HS-5 (cell line): ENCODE results near the gene ST6GALNAC4.
"Not testable (repeated sequence)": the region's sequence is repeated elsewhere in the genome, so short reads cannot be mapped to it uniquely, and the experiment has no call there.

Experiments
- DNase-seq: peaks from one replicate; pipeline ENCODE4 v3.0.0-alpha.2; 2012; ENCODE audit warnings: low read depth

Gene ST6GALNAC4

DNA sequence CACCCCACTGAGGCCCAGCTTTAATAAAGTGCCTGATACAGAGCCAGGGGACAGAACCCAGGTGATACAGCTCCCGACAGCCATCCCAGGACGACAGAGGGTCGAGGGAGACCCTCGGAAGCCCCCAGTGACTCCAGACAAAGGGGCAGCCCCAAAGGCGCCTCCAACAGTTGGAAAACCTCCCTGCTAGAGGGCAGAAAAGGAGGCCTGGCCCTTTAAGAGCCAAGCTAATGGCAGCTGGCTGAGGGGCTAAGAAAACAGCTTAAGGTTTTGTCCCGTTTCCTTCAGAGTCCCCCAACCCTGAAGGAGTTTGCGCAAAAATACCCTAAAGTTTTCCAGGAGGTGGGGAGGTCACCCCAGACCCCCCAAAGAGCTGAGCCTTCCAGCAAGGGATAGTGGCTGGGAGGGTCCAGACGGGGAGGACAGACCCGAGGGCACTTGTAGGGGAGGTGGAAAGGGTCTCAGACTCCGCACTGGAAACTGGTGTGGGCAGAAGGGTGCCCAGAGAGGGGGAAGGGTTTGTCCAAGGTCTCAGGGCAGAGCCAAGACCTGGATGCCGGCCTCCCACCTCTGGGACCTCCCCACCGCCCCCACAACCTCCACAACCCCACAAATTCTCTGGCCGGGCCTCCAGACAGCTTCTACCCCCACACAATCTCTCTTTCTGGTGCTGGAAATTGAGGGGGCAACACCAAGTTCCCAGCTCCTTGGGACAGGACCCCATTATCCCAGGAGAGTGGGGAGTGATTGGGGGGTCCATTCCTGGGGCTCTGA lies 31.1 kb downstream of the ST6GALNAC4 start:
- no peak for DNase-seq

DNA sequence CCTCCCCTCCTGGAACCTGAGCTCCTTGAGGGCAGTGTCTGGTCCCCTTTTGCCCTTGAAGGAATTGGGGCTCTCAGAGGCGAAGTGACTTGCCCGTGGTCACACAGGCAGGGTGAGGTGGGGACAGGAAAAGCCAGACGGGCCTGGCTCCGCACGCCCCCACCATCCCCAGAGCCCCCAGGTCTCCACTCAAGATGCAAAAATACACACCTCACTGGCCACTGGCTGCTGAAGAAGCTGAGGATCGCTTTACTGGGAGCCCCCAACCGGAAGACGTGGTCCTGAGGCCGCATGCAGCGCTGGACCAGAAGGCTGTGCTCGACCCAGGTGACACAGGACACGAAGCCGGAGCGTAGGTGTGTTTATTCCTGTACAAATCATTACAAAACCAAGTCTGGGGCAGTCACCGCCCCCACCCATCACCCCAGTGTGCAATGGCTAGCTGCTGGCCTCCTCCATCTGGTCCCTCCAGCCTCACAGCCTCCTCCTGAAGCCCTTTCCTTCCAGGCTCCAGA lies 31.8 kb downstream of the ST6GALNAC4 start:
- DNase-seq, result no peak

DNA sequence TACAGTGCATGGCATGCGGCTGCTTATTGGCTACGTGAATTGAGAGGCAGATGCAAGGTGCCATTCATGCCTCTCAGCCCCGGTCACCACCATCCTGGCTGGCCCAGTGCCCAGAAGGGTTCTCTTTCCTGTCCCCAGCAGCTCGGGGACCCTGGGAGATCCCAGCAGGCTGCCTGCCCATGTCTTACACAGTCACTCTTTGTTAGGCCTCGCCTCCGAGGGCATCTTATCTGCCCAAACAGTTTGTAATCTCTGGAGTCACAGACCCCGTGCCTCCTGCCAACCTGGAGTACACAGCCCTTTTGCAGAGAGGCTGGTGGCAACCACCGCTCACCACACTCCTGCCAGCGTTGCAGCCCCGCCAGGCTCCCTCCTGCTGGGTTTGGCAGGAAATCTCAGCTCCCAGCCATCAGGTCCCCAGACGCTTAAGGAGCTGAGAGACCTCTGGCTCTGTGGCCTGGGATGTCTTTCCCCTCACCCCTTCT lies 32.4 kb downstream of the ST6GALNAC4 start:
- DNase-seq, result no peak

DNA sequence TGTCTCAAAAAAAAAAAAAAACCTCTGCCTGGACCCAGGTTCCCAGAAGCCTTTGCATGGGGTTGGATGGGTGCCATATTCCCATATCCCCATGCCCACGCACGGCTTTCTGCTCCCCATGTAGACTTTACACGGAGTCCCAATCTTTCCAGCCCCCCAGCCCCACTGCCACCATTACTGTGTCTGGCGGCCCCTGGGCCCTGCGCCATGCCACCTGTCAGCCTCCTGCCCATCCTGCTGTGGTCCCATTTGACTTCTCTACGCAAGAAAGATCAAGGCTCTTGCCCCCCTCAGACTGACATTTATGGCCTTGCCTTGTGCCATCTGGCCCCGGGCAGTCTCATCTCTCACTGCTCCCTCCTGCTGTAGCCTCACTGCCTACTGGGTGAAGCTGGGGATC lies 32.9 kb downstream of the ST6GALNAC4 start:
- DNase-seq, result no peak

DNA sequence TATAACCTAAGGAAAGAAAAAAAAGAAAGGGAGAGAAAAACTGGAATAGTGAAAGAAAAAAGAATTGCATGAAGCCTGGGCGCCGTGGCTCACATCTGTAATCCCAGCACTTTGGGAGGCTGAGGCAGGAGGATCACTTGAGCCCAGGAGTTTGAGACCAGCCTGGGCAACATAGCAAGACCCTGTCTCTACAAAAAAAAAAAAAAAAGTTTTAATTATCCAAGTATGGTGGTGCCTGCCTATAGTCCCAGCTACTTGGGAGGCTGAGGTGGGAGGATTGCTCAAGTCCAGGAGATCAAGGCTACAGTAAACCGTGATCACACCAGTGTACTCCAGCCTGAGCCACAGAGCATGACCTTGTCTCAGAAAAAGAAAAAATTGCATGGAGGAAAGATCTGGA lies 35.1 kb downstream of the ST6GALNAC4 start:
- not testable (repeated sequence) for DNase-seq

DNA sequence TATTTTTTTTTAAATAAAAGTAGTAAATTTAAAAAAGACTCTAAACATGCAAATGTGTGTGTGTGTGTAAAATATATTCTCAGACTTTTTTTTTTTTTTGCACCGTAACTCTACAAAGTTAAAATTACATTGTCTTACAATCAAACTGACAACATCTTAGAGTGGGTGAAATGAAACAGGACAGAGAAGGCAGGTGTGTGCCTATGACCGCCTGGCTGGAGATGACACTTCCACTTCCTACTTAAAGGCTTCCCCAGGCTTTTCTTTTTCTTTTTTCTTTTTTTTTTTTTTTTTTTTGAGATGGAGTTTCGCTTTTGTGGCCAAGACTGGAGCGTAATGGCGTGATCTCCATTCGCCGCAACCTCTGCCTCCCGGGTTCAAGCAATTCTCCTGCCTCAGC lies 36.7 kb downstream of the ST6GALNAC4 start:
- no peak for DNase-seq

DNA sequence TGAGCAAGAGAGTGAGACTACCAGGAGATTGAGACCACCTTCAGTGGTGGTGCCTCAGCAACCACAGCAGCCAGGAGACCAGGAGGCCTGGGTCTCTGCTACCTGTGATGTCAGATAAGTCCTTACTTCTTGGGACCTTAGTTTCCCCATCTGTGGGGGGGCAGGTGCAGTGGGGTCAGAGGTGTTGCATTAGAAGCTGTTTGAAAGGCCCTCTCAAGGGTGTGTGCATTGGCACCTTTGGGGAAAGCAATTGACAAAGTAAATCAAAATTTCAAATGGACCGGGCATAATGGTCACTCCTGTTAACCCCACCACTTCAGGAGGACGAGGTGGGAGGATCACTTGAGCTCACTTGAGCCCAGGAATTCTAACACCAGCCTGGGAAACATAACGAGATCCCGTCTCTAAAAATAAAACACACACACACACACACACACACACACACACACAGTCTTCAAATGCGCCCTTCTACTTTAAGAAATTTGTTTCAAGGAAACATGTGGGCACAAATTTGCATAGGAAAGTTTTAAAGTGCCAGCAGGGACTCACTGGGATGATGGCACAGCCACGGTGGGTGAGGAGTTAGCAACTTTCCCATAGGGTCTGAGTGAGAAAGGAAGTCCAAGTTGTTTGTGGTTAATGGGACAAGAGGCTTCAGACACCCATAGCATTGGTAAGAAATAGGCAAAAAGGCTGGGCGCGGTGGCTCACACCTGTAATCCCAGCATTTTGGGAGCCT lies 38.0 kb downstream of the ST6GALNAC4 start:
- DNase-seq, result no peak

DNA sequence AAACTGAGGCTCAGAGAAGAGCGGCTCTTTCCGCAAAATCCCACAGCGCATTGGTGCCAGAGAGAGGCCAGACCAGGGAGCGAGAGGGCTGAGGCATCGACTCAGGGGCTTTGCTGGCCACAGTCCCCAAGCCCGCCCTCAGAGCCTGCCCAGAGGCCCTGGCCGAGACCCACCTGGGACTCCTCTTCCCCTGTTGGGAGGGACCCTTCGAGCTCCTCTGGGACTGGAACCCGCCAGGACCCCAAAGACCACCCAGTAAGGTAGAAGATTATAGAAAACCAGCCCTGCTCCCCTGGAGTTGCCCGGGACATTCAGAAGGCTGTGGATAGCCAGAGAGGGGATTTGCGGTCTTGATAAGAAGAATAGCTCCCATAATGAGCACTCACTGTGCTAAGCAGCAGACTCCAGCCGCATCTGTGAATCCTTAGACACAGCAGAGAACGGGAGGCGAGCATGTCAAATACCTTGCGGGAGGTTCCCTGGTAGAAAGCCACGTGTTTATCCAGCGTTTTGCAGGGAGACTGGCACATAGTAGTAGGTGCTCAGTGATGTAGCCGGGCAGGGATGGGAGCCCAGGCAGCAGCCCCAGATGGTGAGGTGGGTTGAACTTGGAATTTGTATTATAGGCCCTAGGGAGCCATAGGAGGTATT lies 38.7 kb downstream of the ST6GALNAC4 start:
- DNase-seq, result no peak

DNA sequence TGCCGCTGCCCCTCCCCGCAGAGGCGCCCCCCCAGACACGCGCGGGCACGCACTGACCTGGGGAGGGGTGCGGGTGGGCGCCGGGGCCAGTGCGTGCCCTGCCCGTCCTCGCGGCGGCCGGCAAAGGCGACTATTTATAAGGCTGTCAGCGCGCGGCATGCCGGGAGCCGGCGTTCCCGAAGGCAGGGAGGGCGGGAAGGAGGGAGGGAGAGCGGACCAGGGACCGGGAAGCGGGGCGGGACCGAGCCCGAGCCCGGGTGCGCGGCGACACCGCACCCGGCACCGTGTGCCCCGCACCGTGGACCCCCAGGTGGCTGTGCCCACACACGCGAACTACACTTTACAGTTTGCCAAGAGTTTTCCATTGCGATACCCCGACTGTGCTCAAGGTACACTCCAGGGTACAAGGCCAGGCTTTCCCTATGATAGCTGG lies 39.3 kb downstream of the ST6GALNAC4 start, which contains the start of gene AK1:
Gene AK1 (minus strand): TSS at position 110 of the 433 bp plus-strand sequence. CDS start 3,058 bp downstream, outside the sequence.
- no peak for DNase-seq

DNA sequence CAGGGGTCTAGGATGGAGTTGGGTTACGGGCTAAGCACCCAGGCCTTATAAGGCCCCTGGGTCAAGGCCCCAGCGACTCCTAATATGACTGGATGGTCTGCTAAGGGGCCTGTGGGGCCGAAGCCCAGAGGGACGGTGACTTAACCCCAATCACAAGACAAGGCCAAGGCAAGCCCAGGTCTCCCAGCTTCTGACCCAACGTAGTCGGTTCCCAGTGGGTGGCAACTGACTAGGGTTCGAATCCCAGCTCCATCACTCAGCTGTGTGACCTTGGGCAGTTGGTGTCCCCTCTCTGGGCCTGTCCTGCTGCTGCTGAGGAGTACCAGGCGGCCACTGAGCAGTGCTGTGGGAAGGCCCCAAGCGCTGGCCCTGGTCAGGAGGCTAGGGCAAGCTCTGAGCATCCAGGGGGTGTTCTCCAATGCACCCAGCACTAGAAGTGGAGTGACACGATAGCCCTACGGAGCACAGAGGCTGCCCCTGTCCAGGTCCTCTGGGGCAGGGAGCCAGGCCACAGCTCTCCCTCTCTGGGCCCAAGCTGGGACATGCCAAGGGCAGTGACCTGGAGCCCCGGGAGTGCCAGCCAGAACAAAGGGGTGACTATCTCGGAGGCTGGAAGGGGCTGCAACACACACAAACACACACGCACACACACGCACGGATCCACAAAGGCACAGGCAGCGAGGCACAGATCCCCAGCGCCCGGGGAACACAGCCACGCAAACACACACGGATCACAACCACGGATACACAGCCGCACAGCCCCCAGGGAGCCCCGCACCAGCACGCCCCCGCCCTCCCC lies 39.9 kb downstream of the ST6GALNAC4 start:
- no peak for DNase-seq

DNA sequence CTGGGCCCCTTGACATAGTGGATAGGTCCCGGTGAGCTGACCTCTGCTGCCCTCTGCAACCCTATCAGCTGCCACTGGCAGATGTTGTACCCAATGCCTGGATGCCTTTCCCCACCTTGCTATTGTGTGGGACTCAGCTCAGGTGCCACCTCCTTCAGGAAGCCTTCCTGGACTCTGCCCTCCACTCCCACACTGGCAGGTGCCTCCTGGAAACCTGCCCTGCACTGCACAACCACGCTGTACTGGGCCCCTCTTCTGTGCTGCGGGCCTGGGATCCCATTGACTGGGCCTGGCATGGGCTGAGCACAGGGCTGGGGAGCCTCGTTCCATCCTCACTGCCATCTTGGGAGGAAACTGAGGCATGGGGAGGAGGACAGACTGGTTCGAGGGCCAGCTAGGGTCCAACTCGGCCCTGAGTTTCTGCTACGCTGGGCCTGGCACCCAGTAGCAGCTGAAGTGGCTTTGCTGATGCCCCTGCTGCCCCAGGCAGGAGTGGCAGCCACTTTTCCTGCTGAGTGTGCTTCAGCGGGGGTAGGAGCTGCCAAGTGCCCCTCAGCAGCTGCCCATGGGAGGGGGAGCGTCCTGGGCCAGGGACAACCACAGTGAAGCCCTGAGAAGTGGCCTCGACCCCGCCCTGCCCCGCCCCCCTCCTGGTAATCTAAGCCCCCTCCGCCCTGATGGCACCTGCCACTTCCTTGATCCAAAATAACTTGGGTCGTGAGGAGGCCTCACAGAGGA lies 40.6 kb downstream of the ST6GALNAC4 start:
- DNase-seq, result no peak

DNA sequence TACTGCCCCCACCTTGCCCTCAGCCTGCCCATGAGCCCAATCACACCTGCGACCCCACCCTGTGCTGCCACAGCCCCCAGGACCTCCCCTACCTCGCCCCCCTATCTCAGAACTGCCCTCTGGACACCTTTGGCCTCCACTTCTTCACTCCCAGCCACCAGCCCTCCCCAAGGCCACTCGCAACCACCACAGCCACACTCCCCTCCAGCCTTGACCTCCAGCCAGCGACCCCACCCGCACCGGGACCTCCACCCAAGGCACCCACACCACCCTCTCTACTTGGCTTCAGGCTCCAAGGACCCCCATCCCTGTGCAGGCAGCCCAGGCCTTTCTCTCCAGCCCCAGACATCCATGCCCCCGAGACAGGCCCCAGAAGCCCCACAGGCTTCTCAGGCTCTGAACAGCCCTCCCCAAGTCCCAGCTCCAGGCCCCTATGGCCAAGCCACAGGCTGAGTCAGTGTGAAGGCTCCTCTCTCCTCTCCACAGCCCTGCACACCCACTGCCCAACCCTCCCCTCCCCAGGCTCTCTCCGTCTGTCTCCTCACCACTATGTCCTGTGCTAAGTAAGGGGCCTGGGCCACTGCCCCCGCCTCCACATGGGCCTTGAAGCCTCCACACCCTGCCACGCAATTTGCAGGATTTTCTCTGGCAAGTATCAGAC lies 41.4 kb downstream of the ST6GALNAC4 start:
- no peak for DNase-seq

DNA sequence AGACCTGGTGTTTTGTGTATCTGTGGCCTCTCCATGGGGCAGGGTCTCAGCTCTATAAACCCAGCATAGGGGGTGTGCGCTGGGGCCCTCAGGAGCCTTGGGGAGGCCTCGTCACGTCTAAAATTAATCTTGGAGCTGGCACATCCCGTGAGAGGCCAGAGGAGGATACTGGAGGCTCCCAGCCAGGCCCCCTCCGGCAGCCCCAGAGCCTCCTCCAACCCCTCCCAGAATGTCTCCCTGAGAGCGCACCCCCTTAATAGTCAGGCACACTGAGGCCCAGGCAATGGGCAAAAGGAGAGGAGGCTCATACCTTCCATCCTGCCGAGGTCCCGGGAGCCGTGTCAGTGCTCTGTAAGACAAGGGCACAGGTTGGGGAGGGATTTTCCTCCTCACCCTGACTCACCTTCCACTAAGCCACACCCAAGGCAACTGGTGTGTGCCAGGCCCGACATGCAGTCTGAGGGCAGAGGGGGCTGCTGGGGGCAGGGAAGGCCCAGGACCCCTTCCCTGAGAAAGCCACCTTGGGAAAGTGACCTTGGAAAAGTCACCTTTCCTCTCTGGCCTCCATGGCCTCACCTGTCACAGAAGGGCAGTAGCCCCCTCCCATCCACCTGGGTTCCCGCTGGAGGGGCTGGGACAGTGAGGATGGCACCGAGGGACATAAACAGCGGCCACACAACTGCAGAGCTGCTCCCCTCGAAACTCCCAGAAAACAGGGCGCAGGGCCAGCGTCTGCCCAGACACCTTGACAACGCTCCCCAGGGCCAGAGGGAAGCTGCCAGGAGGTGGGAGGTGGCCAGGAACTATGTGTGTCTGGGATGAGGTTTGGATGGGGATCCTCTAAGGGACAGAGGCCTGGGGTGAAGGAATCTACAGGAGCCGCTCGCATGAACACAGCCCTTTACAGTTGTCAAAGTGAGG lies 42.3 kb downstream of the ST6GALNAC4 start:
- DNase-seq, result no peak

DNA sequence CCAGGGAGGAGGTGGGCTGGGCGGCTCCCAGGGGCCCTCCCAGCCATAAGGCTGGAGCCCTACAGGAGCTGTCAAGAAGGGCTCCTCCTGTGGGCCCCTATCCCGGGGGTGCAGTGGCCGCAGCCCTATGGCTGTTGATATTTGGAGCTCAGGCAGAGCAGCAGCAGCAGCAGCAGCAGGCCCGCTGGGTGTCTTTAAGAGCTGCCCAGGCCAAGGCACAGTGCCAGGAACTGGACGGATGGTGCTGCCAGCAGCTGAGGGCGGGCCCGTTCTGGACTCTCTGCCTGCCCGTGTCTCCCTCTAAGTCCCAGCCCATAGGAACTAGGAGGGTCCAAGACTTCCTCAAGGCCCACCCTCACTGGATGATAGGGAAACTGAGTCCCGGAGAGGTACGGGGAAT lies 43.0 kb downstream of the ST6GALNAC4 start:
- DNase-seq, result no peak

DNA sequence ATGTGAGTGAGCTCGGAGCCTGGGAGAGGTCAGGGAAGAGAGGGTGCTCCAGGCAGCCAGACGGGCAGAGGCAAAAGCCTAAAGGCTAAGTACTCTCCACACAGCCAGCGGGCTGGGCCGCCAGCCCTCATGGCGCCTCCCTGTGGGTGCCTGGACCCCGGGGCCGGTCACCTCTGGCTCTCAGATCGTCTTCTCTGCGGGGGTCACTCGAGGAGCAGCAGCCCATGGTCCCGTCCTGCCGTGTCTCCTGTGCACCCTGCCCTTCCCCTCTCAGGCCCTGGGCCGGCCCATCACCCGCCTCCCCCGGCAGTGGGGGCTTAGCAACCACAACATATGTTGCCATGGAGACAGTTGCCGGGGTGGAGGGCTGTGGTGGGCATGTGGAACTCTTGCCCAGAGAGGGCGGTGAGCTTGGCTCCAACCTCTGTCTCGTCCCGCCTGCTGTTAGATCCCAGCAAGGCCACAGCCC lies 43.6 kb downstream of the ST6GALNAC4 start:
- no peak for DNase-seq

DNA sequence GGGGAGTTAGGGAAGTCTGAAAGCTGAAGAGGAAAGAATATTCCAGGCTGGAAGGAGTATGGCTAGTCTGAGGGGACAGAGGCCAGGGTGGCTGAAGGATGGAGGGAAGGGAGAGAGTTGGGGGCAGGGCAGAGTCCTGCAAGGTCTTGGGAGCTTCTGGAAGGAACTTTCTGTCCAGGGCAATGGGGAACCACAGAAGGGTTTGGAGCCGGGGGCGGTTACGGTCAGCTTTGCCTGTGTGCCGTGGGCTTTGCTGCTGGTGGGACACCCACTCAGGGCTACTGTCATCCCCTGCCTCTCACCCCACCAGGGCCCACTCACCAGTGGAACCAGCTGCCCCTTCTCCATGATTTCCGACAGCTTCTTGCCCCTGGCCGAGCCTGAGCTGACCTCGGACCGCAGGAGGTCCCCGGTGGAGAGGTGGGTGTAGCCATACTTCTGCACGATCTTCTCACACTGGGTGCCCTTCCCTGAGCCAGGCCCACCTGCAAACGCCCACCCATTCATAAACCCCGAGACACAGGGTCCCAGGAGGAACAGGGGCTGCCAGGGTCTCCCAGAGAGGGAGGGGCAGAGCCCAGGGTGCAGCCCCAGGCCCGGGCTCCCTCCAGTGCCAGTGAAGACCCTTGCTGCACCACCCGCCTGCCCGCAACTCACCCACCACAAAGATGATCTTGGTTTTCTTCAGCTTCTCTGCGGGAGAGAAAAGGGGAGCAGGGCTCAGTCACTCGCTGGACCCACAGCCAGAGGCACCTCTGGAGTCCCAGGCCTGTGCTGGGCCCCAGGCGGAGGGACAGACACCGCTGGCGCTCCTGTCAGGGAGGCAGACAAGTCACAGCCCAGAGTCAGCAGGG lies 44.2 kb downstream of the ST6GALNAC4 start:
- no peak for DNase-seq

DNA sequence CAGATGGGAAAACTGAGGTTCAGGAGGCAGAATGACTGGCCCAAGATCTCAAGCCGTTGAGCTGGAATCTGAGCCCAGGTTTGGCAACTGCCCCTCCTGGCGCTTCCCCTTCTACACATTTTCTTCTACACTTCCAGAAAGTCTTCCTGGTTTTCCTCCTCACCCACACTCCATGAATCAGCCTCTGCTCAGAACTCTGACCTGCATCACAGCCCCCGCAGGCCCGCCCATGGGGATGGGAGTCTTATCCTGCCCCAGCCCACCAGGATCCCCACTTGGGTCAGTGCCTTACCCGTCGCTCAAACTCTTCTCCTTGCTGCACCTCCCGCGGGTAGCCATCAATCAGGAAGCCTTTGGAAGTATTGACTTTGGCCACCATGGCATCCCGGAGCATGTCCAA lies 45.3 kb downstream of the ST6GALNAC4 start:
- DNase-seq, result no peak

DNA sequence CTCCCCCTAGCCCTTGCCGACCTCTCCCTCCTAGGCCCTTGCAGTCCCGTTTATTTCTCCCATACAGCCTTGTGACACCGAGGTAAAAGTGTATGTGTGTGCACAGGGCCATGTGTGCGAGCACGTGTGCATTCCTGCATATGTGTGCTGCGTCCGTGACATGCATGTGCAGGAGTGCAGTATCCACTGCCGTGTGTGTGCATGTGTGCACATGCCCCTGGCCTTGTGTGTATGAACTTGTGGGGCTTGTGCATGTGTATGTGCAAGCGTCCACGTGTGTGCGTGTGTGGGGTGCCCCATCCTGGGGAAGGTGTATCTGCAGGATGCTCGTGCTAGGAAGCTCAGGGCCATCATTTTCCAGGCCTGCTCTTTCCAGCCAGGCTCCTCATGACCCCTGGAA lies 46.0 kb downstream of the ST6GALNAC4 start:
- no peak for DNase-seq
